CD14-positive monocyte (primary cell): ENCODE measurements around the gene ANO4. TPM values are rescaled to one million over a fixed set of nuclear protein-coding genes. Genes with fewer than 3 reads are reported as not detected.

Experiments
- DNase-seq, 3 donors: peaks; one replicate each; pipeline ENCODE4 v3.0.0-alpha.2; 2011 to 2022
- H2AFZ ChIP-seq: 2 replicates; pipeline ENCODE4 v1.6.0; 2012; ENCODE audit warnings: mild to moderate bottlenecking, low read depth, low read length, inconsistent platforms; ENCODE audit not compliant: insufficient read depth, poor library complexity, severe bottlenecking
- H3K27ac ChIP-seq, 2 donors: 1 replicate in 1 of 2; 2 replicates in 1 of 2; pipeline ENCODE4 v1.5.1; 2012 to 2013; ENCODE audit warnings: low read length in 2 of 2, control low read depth in 1 of 2, inconsistent platforms in 1 of 2, low read depth in 1 of 2, mild to moderate bottlenecking in 1 of 2
- H3K27me3 ChIP-seq, 2 donors: one replicate each; pipeline versions ENCODE4 v1.6.0 to v1.6.1; 2011 to 2013; ENCODE audit warnings: low read length in 2 of 2; ENCODE audit not compliant: control insufficient read depth in 2 of 2, insufficient read depth in 2 of 2
- H3K36me3 ChIP-seq, 2 donors: replicated peaks in 1 of 2; 1 replicate in 1 of 2; 2 replicates in 1 of 2; pipeline versions ENCODE4 v1.5.1 to v1.6.1; 2012 to 2013; ENCODE audit warnings: low read length in 2 of 2, control low read depth in 1 of 2, inconsistent platforms in 1 of 2, mild to moderate bottlenecking in 1 of 2; ENCODE audit not compliant: insufficient read depth in 2 of 2, control insufficient read depth in 1 of 2
- H3K4me1 ChIP-seq, 2 donors: 1 replicate in 1 of 2; 2 replicates in 1 of 2; pipeline versions ENCODE4 v1.5.1 to v1.6.1; 2012 to 2013; ENCODE audit warnings: low read length in 2 of 2, control low read depth in 1 of 2, inconsistent platforms in 1 of 2, mild to moderate bottlenecking in 1 of 2, moderate library complexity in 1 of 2; ENCODE audit not compliant: insufficient read depth in 2 of 2, control insufficient read depth in 1 of 2
- H3K4me2 ChIP-seq: replicated peaks from 2 replicates; pipeline ENCODE3; 2012; ENCODE audit warnings: low read length, moderate library complexity, mild to moderate bottlenecking; ENCODE audit not compliant: poor library complexity, severe bottlenecking; ENCODE audit errors: extremely low read depth
- H3K4me3 ChIP-seq, 3 experiments: fragments of 200-600 bp in 1 of 3; sonication (generic) in 1 of 3; replicated peaks in 1 of 3; 1 replicate in 2 of 3; 2 replicates in 1 of 3; pipeline ENCODE4 v1.5.1; 2011 to 2013; ENCODE audit warnings: low read length in 3 of 3, mild to moderate bottlenecking in 3 of 3, control low read depth in 2 of 3, low read depth in 2 of 3, inconsistent platforms in 1 of 3, moderate library complexity in 1 of 3
- H3K79me2 ChIP-seq: 2 replicates; pipeline ENCODE4 v1.6.0; 2012; ENCODE audit warnings: mild to moderate bottlenecking, control low read depth, inconsistent platforms, low read length, moderate library complexity; ENCODE audit not compliant: insufficient read depth
- H3K9ac ChIP-seq: 2 replicates; pipeline ENCODE4 v1.6.0; 2017; ENCODE audit warnings: low read length, mild to moderate bottlenecking; ENCODE audit not compliant: insufficient read depth, poor library complexity, severe bottlenecking
- H3K9me3 ChIP-seq, 2 donors: replicated peaks in 1 of 2; 1 replicate in 1 of 2; 2 replicates in 1 of 2; pipeline versions ENCODE4 v1.5.1 to v1.6.1; 2012 to 2013; ENCODE audit warnings: low read length in 2 of 2, control low read depth in 1 of 2; ENCODE audit not compliant: control insufficient read depth in 1 of 2, insufficient read depth in 1 of 2
- H4K20me1 ChIP-seq: 2 replicates; pipeline ENCODE4 v1.6.0; 2012; ENCODE audit warnings: mild to moderate bottlenecking, low read length, control low read depth, moderate library complexity; ENCODE audit not compliant: insufficient read depth
- H3K27ac Mint-ChIP-seq, 7 donors: one replicate each; pipeline ENCODE4 v1.8.0; 2020; ENCODE audit warnings: mild to moderate bottlenecking in 7 of 7, mixed read lengths in 7 of 7, moderate library complexity in 6 of 7, inconsistent platforms in 2 of 7
- H3K27me3 Mint-ChIP-seq, 3 donors: one replicate each; pipeline ENCODE4 v1.8.0; 2021 to 2022; ENCODE audit warnings: low read depth in 3 of 3, mild to moderate bottlenecking in 3 of 3, mixed read lengths in 3 of 3, moderate library complexity in 3 of 3, inconsistent platforms in 1 of 3
- H3K36me3 Mint-ChIP-seq, 2 donors: one replicate each; pipeline ENCODE4 v1.8.0; 2020; ENCODE audit warnings: mixed read lengths in 2 of 2, inconsistent platforms in 1 of 2, mild to moderate bottlenecking in 1 of 2
- H3K4me1 Mint-ChIP-seq: one replicate; pipeline ENCODE4 v1.8.0; 2020; ENCODE audit warnings: mild to moderate bottlenecking, mixed read lengths
- H3K4me3 Mint-ChIP-seq, 2 donors: one replicate each; pipeline ENCODE4 v1.8.0; 2020; ENCODE audit warnings: mild to moderate bottlenecking in 2 of 2, mixed read lengths in 2 of 2, moderate library complexity in 1 of 2
- H3K9me3 Mint-ChIP-seq, 7 donors: one replicate each; pipeline ENCODE4 v1.8.0; 2020 to 2022; ENCODE audit warnings: mixed read lengths in 7 of 7, mild to moderate bottlenecking in 6 of 7, moderate library complexity in 6 of 7, inconsistent platforms in 2 of 7
- CTCF ChIP-seq: fragments of 200-600 bp; IDR thresholded peaks from one replicate; pipeline ENCODE4 v1.8.0; 2022; ENCODE audit warnings: antibody characterized with exemption, mild to moderate bottlenecking
- WGBS: methylation state at CpG from one replicate; pipeline ENCODE4 v1.1.5; 2013; ENCODE audit warnings: missing lambda C conversion rate; ENCODE audit not compliant: insufficient coverage; 5-methylcytosine and 5-hydroxymethylcytosine counted together
- intact Hi-C, 2 donors: fragments of 100-400 bp; cut with micrococcal nuclease; formaldehyde crosslinking; loops; one replicate each; pipeline versions ENCODE4 v1.15.0 to v1.15.1; 2023
- polyA plus RNA-seq, 3 donors: library from polyadenylated mRNA; depleted of rRNA in 1 of 3; unstranded in 2 of 3; stranded (reverse) in 1 of 3; fragments of 300-500 nt in 2 of 3; fragments of >200 nt in 1 of 3; fragmentation: Illumina TruSeq in 2 of 3; gene quantifications; 1 replicate in 2 of 3; 2 replicates in 1 of 3; pipeline ENCODE4 v1.2.3, GENCODE V29; 2012 to 2021

ANO4 gene
- polyA plus RNA-seq, 3 donors, result not detected

DNA sequence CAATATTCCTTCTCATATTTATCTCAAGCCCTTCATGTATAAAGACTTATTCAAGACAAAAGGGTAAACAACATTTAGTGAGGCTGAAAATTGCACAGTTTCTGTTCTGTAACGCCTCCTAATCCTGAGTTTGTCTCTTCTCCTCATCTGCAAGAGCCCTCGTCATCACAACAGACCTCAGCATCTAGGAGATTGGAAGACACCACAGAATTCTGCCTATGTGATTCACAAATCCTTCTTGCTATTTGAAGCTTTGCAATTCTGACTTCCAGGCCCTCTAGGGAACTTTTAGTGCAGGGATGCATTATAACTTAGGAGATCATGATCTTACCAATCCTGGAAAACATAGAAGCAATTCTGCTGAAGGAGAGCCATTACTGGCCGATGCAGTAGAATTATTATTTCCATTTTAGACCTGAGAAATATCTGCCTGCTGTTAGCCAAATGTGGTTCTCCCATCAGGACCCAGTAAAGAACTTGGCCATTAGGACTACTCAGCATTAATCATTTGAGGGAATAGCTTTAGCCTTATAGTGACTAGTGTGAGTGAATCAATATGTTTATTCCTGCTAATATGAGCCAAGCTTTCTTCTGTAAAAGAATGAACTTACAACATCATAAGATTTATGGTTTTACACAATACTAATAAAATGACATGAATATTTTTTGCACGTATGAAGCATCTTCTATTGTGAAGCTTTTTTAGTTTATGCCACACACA is 119.5 kb downstream of the ANO4 start:
- no peak overlapping the region for H3K27ac ChIP-seq
- H3K4me1 Mint-ChIP-seq, result no peaks in the 10 kb centered on the region
- H4K20me1 ChIP-seq, result no peaks in the 10 kb centered on the region
- no peak overlapping the region for H2AFZ ChIP-seq
- H3K9ac ChIP-seq, result no peak overlapping the region
- H3K4me2 ChIP-seq, result no peak overlapping the region
- H3K4me3 Mint-ChIP-seq, result no peak overlapping the region
- intact Hi-C loops, result no loop called here
- peaks cover 0 to 1% (median 0%) of the 10 kb centered on the region in 3 donors for H3K27me3 Mint-ChIP-seq
- H3K36me3 Mint-ChIP-seq, result no peaks in the 10 kb centered on the region
- no CpG with 5 or more reads among the region's 4 CpGs for WGBS
- H3K27ac Mint-ChIP-seq, result no peak overlapping the region
- no peak for TF ChIP-seq CTCF
- no peaks in the 10 kb centered on the region for H3K4me1 ChIP-seq
- H3K9me3 ChIP-seq, result no peaks in the 10 kb centered on the region
- no peak for DNase-seq
- no peaks in the 10 kb centered on the region for H3K27me3 ChIP-seq
- peaks cover 0 to 2% (median 0%) of the 10 kb centered on the region in 7 donors for H3K9me3 Mint-ChIP-seq
- H3K4me3 ChIP-seq, result no peak overlapping the region
- H3K79me2 ChIP-seq, result no peaks in the 10 kb centered on the region
- no peaks in the 10 kb centered on the region for H3K36me3 ChIP-seq

DNA sequence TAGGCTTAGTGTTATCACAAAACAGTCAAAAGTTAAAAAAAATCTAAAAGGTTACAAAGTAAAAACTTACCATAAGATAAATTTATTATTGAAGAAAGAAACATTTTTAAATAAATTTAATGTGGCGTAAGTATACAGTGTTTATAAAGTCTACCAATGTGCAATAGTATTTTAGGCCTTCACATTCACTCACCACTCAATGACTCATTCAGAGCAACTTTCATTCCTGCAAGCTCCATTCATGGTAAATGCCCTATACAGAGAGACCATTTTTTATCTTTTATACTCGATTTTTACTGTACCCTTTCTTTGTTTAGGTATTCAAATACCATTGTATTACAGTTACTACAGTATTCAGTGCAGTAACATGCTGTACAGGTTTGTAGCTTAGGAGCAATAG is 124.5 kb downstream of the ANO4 start:
- Histone ChIP-seq H3K27ac (no peak overlapping the region), H3K4me1 (no peaks in the 10 kb centered on the region), H3K36me3 (no peaks in the 10 kb centered on the region), H3K9ac (no peak overlapping the region), H3K9me3 (no peaks in the 10 kb centered on the region), H4K20me1 (no peaks in the 10 kb centered on the region), H3K27me3 (no peaks in the 10 kb centered on the region), H2AFZ (no peak overlapping the region), H3K79me2 (no peaks in the 10 kb centered on the region), H3K4me3 (no peak overlapping the region), H3K4me2 (no peak overlapping the region)
- H3K4me3 Mint-ChIP-seq, result no peak overlapping the region
- DNase-seq, result no peak
- no peaks in the 10 kb centered on the region for H3K9me3 Mint-ChIP-seq
- intact Hi-C loops, result no loop called here
- H3K27ac Mint-ChIP-seq, result no peak overlapping the region
- TF ChIP-seq CTCF, result no peak
- H3K36me3 Mint-ChIP-seq, result no peaks in the 10 kb centered on the region
- WGBS, result no CpG with 5 or more reads among the region's 2 CpGs
- H3K27me3 Mint-ChIP-seq, result no peaks in the 10 kb centered on the region
- no peaks in the 10 kb centered on the region for H3K4me1 Mint-ChIP-seq
